CD4-positive, alpha-beta T cell (primary cell): Measurements from ENCODE around the gene NTN4. TPM values are rescaled to one million over a fixed set of nuclear protein-coding genes. Genes with fewer than 3 reads are reported as not detected.

Experiments
- ATAC-seq: fragments of 200-7000 bp; cut with Tn5 transposase; one replicate; pipeline ENCODE4 v1.10.0; 2022; ENCODE audit warnings: mild to moderate bottlenecking; ENCODE audit not compliant: poor library complexity
- CTCF ChIA-PET: fragments of 350-600 bp; sonication (Branson Sonifier 250); formaldehyde crosslinking; loops from one replicate; lab custom pipeline; 2021; ENCODE audit warnings: antibody characterized with exemption, inconsistent platforms; lab: Charles Lee
- POLR2A ChIA-PET: fragments of 350-600 bp; sonication (Branson Sonifier 250); formaldehyde crosslinking; loops from one replicate; lab custom pipeline; 2021; ENCODE audit warnings: antibody characterized with exemption, inconsistent platforms; lab: Charles Lee
- DNase-seq, 14 experiments: peaks; one replicate each; pipeline ENCODE4 v3.0.0-alpha.2; 2013 to 2020; ENCODE audit warnings: mixed read lengths in 2 of 14
- H3K27ac ChIP-seq, 2 donors: one replicate each; pipeline versions ENCODE4 v1.5.1 to v1.7.0; 2013; ENCODE audit warnings: low read length in 2 of 2, low read depth in 1 of 2, mild to moderate bottlenecking in 1 of 2
- H3K27me3 ChIP-seq, 2 experiments: 1 replicate in 1 of 2; 2 replicates in 1 of 2; pipeline versions ENCODE4 v1.6.1 to v1.7.0; 2013; ENCODE audit warnings: low read length in 2 of 2, control low read depth in 1 of 2, mild to moderate bottlenecking in 1 of 2, moderate library complexity in 1 of 2; ENCODE audit not compliant: insufficient read depth in 2 of 2, control insufficient read depth in 1 of 2
- H3K36me3 ChIP-seq: one replicate; pipeline ENCODE4 v1.6.1; 2013; ENCODE audit warnings: low read length, control low read depth; ENCODE audit not compliant: insufficient read depth
- H3K4me1 ChIP-seq: one replicate; pipeline ENCODE4 v1.6.1; 2013; ENCODE audit warnings: low read length, control low read depth; ENCODE audit not compliant: insufficient read depth
- H3K4me3 ChIP-seq: one replicate; pipeline ENCODE4 v1.5.1; 2013; ENCODE audit warnings: mild to moderate bottlenecking, low read length, moderate library complexity
- H3K9me3 ChIP-seq, 2 experiments: 1 replicate in 1 of 2; 2 replicates in 1 of 2; pipeline versions ENCODE4 v1.6.1 to v1.7.0; 2013; ENCODE audit warnings: low read length in 2 of 2, mild to moderate bottlenecking in 2 of 2, control low read depth in 1 of 2, moderate library complexity in 1 of 2; ENCODE audit not compliant: control insufficient read depth in 1 of 2, insufficient read depth in 1 of 2
- H3K27ac Mint-ChIP-seq: one replicate; pipeline ENCODE4 v1.8.0; 2020; ENCODE audit warnings: mixed read lengths
- H3K27me3 Mint-ChIP-seq: one replicate; pipeline ENCODE4 v1.8.0; 2021; ENCODE audit warnings: mixed read lengths
- H3K36me3 Mint-ChIP-seq: one replicate; pipeline ENCODE4 v1.8.0; 2021; ENCODE audit warnings: low read depth, mixed read lengths
- H3K4me1 Mint-ChIP-seq: one replicate; pipeline ENCODE4 v1.8.0; 2021; ENCODE audit warnings: low read depth, mixed read lengths
- H3K4me3 Mint-ChIP-seq: one replicate; pipeline ENCODE4 v1.8.0; 2020; ENCODE audit warnings: mild to moderate bottlenecking, mixed read lengths
- H3K9me3 Mint-ChIP-seq: one replicate; pipeline ENCODE4 v1.8.0; 2020; ENCODE audit warnings: mixed read lengths
- intact Hi-C, 2 experiments: fragments of 100-400 bp; cut with DNase I in 1 of 2; cut with micrococcal nuclease in 1 of 2; formaldehyde crosslinking; loops; one replicate each; pipeline versions ENCODE4 v1.15.1 to v1.9.0; 2023 to 2025; cut with DNase I, micrococcal nuclease
- total RNA-seq, 174 experiments: library from RNA in 2 of 174; stranded (reverse) in 2 of 174; gene quantifications; one replicate each; pipeline ENCODE4 v1.2.3 and lab custom pipeline; 2021 to 2026
- TF ChIP-seq, protein P1 (sequence below): fragments of 200-600 bp; IDR thresholded peaks from one replicate; pipeline ENCODE4 v1.8.0; 2022; ENCODE audit warnings: antibody characterized with exemption, mild to moderate bottlenecking

Gene NTN4
- total RNA-seq, 2 experiments from 2014 or later: 0.47 to 0.71 TPM

DNA sequence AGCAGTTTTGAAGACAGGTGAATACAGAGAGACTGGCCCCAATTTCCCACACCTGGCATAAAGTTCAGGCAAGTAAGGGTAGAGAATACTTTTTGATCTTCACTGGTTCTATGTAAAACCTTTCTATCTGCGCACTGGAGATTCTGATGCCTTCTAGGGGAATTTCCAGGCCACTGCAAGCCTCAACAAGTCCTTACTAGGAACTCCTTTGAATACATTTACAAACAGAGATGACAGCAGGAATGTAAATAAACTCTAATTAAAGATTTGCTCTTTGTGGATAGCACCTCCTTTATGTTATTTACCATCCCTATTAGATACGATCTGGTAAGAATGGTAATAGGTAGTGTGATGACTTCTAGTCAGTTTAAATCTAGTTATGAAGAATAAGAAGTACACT is 69.2 kb downstream of the NTN4 start:
- no peak for DNase-seq
- TF ChIP-seq, protein P1, sequence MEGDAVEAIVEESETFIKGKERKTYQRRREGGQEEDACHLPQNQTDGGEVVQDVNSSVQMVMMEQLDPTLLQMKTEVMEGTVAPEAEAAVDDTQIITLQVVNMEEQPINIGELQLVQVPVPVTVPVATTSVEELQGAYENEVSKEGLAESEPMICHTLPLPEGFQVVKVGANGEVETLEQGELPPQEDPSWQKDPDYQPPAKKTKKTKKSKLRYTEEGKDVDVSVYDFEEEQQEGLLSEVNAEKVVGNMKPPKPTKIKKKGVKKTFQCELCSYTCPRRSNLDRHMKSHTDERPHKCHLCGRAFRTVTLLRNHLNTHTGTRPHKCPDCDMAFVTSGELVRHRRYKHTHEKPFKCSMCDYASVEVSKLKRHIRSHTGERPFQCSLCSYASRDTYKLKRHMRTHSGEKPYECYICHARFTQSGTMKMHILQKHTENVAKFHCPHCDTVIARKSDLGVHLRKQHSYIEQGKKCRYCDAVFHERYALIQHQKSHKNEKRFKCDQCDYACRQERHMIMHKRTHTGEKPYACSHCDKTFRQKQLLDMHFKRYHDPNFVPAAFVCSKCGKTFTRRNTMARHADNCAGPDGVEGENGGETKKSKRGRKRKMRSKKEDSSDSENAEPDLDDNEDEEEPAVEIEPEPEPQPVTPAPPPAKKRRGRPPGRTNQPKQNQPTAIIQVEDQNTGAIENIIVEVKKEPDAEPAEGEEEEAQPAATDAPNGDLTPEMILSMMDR: no peak
- no peaks in the 10 kb centered on the region for H3K9me3 ChIP-seq
- Mint-ChIP-seq H3K4me3 (no peak overlapping the region), H3K27me3 (peaks cover 15% of the 10 kb centered on the region), H3K27ac (no peak overlapping the region), H3K36me3 (no peaks in the 10 kb centered on the region), H3K4me1 (no peaks in the 10 kb centered on the region), H3K9me3 (no peaks in the 10 kb centered on the region)
- ATAC-seq: no peak
- H3K36me3 ChIP-seq: no peaks in the 10 kb centered on the region
- CTCF ChIA-PET: interaction anchor here (1.3 kb wide), 1 partner anchor 54 kb away, joined by 3 read pairs; no protein-coding TSS in a partner anchor
- no peak overlapping the region for H3K27ac ChIP-seq
- intact Hi-C loops: no loop called here
- no peaks in the 10 kb centered on the region for H3K27me3 ChIP-seq
- H3K4me1 ChIP-seq: no peaks in the 10 kb centered on the region
- POLR2A ChIA-PET: no interaction called here
- H3K4me3 ChIP-seq: no peak overlapping the region

DNA sequence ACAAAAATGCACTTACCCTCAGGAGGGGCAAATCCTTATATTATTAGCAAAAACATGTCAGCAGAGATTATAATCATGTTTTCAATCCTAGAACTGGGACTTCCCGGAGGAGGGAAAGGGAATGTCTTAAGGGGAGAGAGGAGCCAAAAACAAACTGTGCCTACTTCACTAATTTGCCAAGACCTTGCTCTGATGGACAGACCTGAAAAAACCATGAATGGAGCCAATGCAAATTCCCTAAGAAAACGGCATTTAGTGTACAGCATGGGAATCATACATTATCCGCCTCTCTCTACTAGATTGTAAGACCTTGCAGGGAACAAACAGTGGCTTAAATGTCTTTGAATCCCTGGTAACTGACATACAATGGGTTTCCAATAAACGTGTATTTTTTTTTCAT is 70.4 kb downstream of the NTN4 start:
- no peak overlapping the region for H3K27ac Mint-ChIP-seq
- peaks cover 11% of the 10 kb centered on the region for H3K27me3 Mint-ChIP-seq
- no peaks in the 10 kb centered on the region for H3K9me3 Mint-ChIP-seq
- ChIA-PET POLR2A (no interaction called here), CTCF (no interaction called here)
- intact Hi-C loops: no loop called here
- Histone ChIP-seq H3K9me3 (no peaks in the 10 kb centered on the region), H3K36me3 (no peaks in the 10 kb centered on the region), H3K27me3 (no peaks in the 10 kb centered on the region), H3K4me1 (no peaks in the 10 kb centered on the region), H3K27ac (no peak overlapping the region), H3K4me3 (no peak overlapping the region)
- TF ChIP-seq, protein P1: no peak
- no peaks in the 10 kb centered on the region for H3K36me3 Mint-ChIP-seq
- H3K4me3 Mint-ChIP-seq: no peak overlapping the region
- H3K4me1 Mint-ChIP-seq: no peaks in the 10 kb centered on the region
- no peak for ATAC-seq
- no peak for DNase-seq

DNA sequence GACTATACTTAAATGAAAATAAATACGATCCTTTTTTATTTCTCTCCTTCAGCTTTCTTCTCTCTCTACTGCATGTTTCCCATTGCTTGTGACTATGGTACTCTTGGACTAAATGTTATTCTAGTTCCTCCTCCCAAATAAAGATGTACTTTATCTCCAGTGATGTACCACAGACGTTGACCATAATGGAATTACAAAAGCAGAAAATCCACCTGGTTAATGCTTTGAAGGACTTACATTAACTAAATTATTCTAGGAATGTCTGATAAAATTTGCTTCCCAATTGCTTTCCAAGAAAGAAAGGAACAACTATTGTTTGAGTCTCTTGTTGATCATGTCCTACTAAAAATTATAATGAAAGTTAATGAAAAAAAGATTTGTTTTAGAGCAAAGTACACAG is 71.8 kb downstream of the NTN4 start:
- Histone ChIP-seq H3K27ac (no peak overlapping the region), H3K36me3 (no peaks in the 10 kb centered on the region), H3K4me1 (no peaks in the 10 kb centered on the region), H3K27me3 (no peaks in the 10 kb centered on the region), H3K4me3 (no peak overlapping the region), H3K9me3 (no peaks in the 10 kb centered on the region)
- no peaks in the 10 kb centered on the region for H3K36me3 Mint-ChIP-seq
- H3K27me3 Mint-ChIP-seq: peaks cover 1% of the 10 kb centered on the region
- intact Hi-C loops: no loop called here
- TF ChIP-seq, protein P1: no peak
- ATAC-seq (no peak), DNase-seq (no peak)
- H3K4me3 Mint-ChIP-seq: no peak overlapping the region
- no peak overlapping the region for H3K27ac Mint-ChIP-seq
- H3K4me1 Mint-ChIP-seq: no peaks in the 10 kb centered on the region
- H3K9me3 Mint-ChIP-seq: no peaks in the 10 kb centered on the region
- ChIA-PET POLR2A (no interaction called here), CTCF (no interaction called here)
